Measurements from ENCODE around the gene GLUL.
"Not testable (repeated sequence)": the region's sequence is repeated elsewhere in the genome, so short reads cannot be mapped to it uniquely, and the experiment has no call there.

The GLUL gene

DNA sequence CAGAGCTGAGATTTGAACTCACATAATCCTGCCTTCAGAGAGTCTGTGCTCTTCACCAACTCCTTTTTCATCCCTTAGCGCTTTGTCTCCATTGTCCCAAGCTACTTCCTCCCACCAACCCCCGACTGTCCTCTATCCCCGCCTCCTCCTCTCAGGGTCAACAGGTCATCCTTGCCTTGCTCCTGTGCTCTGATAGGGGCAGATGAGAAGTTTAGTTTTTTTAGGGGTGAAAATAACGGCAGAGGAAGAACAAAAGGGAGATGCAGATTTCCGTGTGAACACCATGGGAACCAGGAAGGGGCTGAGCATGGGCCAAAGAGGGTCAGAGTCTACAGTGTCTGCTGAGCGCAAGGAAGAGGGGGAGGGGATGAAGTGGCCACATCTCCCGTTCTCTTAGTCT is 31.9 kb downstream of the GLUL start:
- DNase-seq, result no peak

DNA sequence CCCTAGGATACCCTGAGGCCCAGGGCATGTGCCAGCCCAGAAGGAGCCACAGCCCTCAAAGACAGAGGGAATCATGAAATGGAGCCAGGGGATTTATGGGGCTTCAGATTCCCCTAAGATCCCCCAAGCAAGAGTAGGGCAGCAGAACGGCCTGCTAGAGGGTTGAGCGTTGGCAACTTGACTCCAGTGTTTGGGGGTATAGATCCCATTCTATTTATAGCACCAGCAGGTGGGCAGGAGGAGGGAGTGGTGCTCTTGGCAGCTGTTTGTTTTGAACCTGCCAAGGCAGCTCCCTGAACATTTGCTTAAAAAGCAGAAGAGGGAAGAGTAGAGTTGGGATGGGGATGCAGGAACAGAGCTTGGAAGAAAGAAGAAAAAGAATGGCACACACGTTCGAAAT is 33.7 kb downstream of the GLUL start:
- DNase-seq, result no peak

DNA sequence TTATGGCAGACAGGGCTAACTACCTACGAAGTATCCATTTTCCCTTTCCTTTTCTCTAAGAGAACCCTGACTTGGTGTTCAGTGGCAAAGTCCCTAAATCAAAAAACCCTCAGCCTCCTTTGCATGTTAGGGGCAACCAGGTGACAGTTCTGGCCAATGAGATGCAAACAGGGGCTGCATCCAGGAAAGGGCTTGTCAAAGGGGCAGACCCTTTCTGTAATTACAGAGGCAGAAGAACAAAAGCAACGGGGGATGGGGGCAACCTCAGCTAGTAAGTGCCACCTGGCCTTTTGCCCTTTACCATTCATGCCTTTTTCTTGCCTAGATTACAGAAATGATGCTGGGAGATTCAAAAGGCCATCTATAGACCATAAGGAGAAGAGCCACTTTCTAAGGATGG is 34.4 kb downstream of the GLUL start:
- no peak for DNase-seq

DNA sequence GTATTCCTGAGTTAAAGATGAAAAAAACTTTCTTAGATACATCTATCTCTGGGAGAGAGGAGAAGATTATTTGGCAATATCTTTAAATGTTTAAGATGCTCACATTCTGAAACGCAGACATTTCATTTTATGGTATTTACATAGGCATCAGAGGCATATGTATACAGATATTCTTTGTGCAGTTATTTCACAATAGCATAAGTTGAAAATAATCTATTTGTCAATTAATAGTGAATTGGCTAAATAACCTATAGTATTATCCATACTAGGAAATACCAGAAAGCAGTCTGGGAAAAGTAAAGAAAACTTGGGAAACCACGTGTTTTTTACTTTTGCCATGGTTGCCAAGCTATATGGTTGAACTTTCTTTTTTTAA is 35.9 kb downstream of the GLUL start:
- no peak for DNase-seq

GRCh38 chr1:182351790-182352364 is 39.7 kb downstream of the GLUL start:
- DNase-seq, result no peak

DNA sequence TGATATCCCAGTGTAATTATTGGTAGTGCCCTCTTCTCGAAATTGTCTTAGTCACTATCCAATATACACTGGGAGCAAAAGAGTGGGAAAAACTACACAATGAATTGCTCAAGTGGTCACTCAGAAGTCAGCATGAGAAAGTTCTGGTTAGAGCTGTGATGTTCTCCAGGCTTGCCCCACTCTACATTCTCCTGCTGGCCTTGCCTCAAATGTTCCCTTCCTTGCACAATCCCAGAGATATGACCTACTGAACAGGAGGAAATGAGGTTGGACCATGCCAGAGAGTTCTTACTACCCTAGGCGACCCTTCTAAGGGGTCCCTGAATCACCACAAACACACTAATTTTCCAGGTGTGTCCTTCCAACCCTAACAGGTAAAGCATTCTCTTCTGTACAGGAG is 40.8 kb downstream of the GLUL start:
- DNase-seq, result no peak

- DNase-seq, result no peak
Observed at GRCh38 chr1:182348961-182349747, 42.4 kb downstream of the GLUL start.

- DNase-seq, result no peak
Observed at GRCh38 chr1:182347019-182347418, 44.6 kb downstream of the GLUL start.

DNA sequence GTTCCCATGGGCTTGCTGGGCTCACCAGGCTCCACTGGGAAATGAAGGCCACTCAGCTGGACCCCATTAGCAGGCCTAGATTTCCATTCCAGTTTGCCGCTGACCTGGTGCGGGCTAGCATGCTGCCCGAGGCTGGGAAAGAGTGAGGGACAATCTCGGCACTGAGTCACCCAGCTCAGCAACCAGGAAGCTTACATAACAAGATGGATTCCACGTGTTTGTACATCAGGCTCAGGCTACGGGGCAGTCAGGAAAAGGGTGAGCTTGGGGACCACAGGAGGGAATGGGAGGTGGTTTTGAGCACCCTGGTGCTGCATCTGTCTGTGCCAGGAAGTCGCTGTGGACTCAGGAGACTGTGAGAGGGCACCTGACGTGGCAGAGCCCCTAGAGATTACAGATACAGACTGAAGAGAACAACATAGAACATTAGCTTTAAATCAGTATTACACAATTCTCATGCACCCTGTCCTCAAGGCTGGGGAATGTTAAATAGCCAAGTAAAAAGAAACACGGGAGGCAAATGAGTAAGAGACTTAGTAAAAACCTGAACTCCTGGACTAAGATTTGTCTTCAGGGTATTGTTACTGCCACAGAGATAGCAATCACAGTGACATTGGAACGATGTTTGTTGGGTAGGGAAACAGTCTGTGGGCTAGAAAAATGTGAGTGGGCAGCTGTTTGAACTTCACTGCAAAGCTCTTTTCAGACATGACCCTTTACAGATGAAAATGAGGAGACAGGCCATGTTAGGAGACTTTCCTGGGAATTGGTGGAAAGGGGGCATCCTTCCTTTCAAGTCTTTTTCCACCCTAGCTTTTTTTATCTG is 51.1 kb downstream of the GLUL start:
- no peak for DNase-seq

DNA sequence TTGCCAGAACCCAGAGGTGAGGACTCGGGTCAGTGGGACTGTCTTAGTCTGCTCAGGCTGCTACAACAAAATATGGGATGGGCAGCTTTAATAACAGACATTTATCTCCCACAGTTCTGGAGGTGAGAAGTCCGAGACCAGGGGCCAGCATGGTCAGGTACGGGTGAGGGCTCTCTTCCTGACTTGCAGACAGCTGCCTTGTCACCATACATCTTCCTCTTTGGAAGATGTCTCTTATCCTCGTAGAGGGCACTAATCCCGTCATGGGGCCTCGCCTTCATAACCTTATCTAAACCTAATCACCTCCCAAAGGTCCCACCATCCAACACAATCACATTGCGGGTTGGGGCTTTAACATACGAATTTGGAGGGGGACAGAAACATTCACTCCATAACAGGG is 51.9 kb downstream of the GLUL start:
- DNase-seq, result no peak

DNA sequence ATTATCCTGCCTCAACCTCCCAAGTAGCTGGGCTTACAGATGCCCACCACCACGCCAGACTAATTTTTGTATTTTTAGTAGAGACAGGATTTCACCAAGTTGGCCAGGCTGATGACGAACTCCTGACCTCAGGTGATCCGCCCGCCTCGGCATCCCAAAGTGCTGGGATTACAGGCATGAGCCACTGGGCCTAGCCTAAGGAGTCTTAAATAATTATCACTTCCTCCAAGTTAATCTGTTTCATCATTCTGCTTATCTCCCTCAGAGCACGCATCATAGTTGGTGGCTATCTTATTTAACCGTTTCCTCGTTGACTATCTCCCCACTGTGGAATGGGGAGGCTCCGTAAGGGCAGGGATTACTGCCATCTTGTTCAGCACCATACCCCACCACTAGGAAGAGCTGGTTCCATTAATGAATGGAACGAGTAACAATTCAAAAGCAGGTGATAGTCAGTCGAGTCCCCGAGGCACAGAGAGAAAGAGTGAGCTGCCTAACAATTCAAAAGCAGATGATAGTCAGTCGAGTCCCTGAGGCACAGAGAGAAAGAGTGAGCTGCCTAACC is 52.7 kb downstream of the GLUL start:
- no peak for DNase-seq

GRCh38 chr1:182337736-182338571 is 53.6 kb downstream of the GLUL start:
- no peak for DNase-seq

DNA sequence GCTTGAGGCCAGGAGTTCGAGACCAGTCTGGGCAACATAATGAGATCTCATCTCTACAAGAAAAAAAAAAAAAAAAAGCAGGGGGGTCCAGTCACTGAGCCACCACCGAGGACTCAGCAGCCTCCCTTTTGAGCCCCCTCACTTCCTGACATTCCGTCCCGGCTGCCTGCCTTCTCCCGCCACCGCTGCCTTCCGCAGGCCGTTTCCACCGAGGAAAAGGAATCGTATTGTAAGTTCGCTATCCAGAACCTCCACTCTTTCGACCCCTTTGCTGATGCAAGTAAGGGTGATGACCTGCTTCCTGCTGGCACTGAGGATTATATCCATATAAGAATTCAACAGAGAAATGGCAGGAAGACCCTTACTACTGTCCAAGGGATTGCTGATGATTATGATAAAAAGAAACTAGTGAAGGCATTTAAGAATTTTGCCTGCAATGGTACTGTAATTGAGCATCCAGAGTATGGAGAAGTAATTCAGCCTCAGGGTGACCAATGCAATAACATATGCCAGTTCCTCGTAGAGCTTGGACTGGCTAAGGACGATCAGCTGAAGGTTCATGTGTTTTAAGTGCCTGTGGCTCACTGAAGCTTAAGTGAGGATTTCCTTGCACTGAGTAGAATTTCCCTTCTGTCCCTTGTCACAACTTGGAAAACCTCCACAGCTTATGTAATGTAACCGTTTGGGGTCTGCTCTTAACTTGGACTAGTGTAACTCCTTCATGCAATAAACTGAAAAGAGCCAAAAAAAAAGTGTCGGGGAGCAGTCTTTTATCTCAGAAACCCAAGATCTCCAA is 55.6 kb downstream of the GLUL start:
- DNase-seq, result no peak

DNA sequence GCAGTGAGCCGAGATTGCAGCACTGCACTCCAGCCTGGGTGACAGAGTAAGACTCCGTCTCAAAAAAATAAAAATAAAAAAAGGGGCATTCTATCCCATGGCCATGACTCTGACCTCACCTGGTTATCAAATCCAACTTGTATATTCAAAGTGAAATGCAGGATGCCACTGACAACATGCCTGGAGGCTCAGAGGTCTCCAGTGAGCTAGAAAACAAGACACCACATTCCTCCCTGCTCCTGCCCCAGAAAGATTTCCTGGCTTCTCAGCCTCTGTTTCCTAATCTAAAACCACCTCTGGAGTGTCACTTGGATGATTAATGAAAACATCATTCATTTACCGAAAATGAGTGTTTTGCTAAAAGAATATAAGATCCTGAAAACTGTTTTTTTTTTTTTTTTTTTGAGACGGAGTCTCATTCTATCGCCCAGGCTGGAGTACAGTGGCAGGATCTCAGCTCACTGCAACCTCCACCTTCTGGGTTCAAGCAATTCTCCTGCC is 58.5 kb downstream of the GLUL start:
- not testable (repeated sequence) for DNase-seq

DNA sequence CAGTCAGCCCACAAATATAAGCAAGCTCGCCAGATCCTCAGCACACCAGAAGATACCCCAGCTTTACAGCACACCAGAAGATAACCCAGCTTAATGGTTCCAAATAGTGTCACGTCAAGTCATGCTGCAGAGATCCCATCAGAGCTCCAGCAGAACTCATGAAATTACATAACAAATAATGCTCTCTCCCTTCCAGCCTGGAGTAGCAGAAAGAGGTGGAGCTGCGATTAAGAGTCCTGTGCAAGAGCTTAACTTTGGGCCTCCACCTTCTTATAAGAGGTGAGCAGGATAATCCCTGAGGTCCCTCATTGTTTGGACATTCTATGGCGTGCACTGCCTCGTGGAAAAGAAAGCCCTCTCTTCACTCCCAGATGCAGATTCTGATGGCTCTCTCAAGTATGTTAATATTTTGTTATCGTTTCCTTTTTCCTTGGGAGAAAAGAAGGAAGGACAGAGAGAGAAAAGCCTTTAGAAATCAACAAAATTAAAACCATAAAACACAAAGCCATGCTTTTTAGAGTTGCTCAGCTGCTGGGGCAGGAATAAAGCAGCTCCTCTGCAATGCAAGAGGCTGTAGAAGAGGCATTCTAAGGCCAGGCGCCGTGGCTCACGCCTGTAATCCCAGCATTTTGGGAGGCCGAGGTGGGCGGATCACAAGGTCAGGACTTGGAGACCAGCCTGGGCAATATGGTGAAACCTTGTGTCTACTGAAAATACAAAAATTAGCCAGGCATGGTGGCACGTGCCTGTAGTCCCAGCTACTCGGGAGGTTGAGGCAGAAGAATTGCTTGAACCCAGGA is 59.1 kb downstream of the GLUL start:
- no peak for DNase-seq
